ENCODE data around the gene SMIM14.
A peak's percentile ranks its signal among the peaks of the same experiment; 100 is the strongest.
"Not testable (repeated sequence)": the region's sequence is repeated elsewhere in the genome, so short reads cannot be mapped to it uniquely, and the experiment has no call there.

The SMIM14 gene

DNA sequence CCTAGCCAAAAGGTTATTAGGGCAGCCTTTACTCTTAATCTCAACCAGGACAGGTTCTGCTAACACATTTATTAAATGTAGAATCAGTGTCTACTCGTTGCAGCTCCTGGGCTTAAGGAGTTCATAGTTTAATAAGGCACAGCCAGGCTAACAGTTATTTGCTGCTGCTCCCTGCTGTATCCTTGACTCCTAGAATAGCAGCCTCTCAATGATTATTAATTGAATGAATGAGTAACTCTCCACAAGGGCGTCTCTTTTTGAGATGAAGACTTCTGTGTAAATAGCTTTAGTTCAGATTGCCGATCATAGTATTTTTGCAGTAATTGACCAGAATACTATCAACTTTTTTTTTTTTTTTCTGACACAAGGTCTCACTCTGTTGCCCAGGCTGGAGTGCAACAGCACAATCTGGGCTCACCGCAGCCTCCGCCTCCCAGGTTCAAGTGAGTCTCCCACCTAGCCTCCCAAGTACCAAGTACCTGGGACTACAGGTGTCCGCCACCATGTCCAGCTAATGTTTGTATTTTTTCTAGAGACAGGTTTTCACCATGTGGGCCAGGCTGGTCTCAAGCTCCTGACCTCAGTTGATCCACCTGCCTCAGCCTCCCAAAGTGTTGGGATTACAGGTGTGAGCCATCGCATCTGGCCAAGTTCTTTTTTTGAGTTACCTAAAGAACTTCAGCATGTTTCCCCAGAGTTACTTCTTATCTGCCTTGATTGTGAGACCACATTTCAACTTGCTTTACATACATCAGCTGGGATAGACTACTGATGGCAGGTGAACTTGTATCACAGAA is 114.3 kb downstream of the SMIM14 start:
- TF ChIP-seq CTCF (IDR thresholded peaks at IDR 0.05) = no peak
- Histone ChIP-seq H3K27ac (no peak overlapping the region), H3K4me3 (no peak overlapping the region)
- DNase-seq (ENCODE audit: low spot score) = no peak

- TF ChIP-seq CTCF (IDR thresholded peaks at IDR 0.05) = no peak
- no peak overlapping the region for H3K27ac ChIP-seq
- DNase-seq (ENCODE audit: low spot score) = no peak
- no peak overlapping the region for H3K4me3 ChIP-seq
Measured at GRCh38 chr4:39522068-39522467, 116.6 kb downstream of the SMIM14 start.

- no peak for DNase-seq (ENCODE audit: low spot score)
- H3K27ac ChIP-seq = no peak overlapping the region
- H3K4me3 ChIP-seq = peak overlapping the region; percentile 1
- no peak for TF ChIP-seq CTCF (IDR thresholded peaks at IDR 0.05)
Measured at GRCh38 chr4:39521253-39521919, 117.3 kb downstream of the SMIM14 start.

GRCh38 chr4:39518484-39518883 is 120.2 kb downstream of the SMIM14 start:
- Histone ChIP-seq H3K4me3 (no peak overlapping the region), H3K27ac (no peak overlapping the region)
- no peak for DNase-seq (ENCODE audit: low spot score)
- no peak for TF ChIP-seq CTCF (IDR thresholded peaks at IDR 0.05)

DNA sequence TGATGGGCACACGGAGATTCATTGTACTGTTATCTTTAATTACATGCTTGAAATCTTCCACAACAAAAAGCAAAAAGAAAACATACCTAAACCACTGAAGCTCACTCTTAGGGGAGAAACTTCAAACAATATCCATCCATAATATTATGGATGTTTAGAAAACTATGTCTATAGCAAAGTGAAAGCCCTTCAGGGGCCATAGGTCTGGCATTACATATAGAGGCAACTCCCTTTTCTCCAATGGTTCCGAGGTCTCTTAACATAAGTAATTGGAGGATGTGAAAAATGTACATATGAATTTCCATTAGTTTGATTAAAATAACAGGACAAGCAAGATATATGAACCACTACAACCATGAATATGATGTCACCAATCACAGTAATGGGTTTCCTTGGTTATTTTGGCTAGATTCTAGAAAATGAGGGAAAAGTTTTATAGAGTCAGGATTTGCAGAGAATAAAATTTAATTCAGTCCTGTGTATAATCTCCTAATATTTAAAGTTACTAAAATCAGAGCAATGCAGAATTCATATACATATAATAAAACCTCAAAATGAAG is 122.2 kb downstream of the SMIM14 start:
- TF ChIP-seq CTCF (IDR thresholded peaks at IDR 0.05) = no peak
- H3K4me3 ChIP-seq = no peak overlapping the region
- no peak overlapping the region for H3K27ac ChIP-seq
- no peak for DNase-seq (ENCODE audit: low spot score)

GRCh38 chr4:39515669-39516401 is 122.8 kb downstream of the SMIM14 start:
- not testable (repeated sequence) for DNase-seq (ENCODE audit: low spot score); H3K27ac ChIP-seq; H3K4me3 ChIP-seq

- TF ChIP-seq CTCF (IDR thresholded peaks at IDR 0.05) = no peak
Measured at GRCh38 chr4:39514888-39515401, 123.7 kb downstream of the SMIM14 start.

DNA sequence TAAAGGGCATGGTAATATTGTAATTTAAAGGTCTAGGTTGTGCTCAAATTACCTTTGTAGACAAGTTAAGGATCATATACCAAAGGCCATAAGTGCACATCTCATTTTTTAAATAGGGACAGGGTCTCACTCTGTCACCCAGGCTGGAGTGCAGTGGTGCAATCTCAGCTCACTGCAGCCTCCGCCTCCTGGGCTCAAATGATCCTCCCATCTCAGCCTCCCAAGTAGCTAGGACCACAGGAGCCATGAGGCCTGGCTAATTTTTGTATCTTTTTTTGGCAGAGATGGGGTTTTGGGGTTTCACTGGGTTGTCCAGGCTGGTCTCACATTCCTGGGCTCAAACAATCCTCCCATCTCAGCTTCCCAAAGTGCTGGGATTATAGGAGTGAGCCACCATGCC is 124.4 kb downstream of the SMIM14 start:
- DNase-seq (ENCODE audit: low spot score); H3K4me3 ChIP-seq; H3K27ac ChIP-seq: not testable (repeated sequence)

More at GRCh38 chr4:39514888-39515401, 123.7 kb downstream of the SMIM14 start:
- no peak overlapping the region for H3K4me3 ChIP-seq
- no peak for DNase-seq (ENCODE audit: low spot score)
- H3K27ac ChIP-seq = no peak overlapping the region
